Skin epidermis (tissue), 12 donors: ENCODE measurements around the gene KCNAB2.

Experiments used
- H3K27ac ChIP-seq, 21 experiments: fragments of 200-600 bp; sonication (generic) in 11 of 21; one replicate each; pipeline ENCODE4 v1.5.0; 2020; ENCODE audit warnings: mild to moderate bottlenecking in 3 of 21, inconsistent platforms in 2 of 21, moderate library complexity in 2 of 21
- H3K4me3 ChIP-seq, 7 experiments: fragments of 200-600 bp; sonication (generic) in 2 of 7; one replicate each; pipeline ENCODE4 v1.5.0; 2020; ENCODE audit warnings: inconsistent platforms in 2 of 7, mild to moderate bottlenecking in 2 of 7, moderate library complexity in 1 of 7

The KCNAB2 gene

GRCh38 chr1:6045561-6045960, at the start of gene KCNAB2:
KCNAB2 (plus strand) TSS chr1:6045888; CDS start chr1:6051537, 5,649 bp downstream.
- Histone ChIP-seq H3K27ac (no peak within 1 kb of the TSS), H3K4me3 (no peak within 1 kb of the TSS)

- Histone ChIP-seq H3K4me3 (no peak overlapping the region), H3K27ac (no peak overlapping the region)
These were observed 48.9 kb upstream of the KCNAB2 start for GRCh38 chr1:5996641-5997270.

GRCh38 chr1:5997316-5997715, 48.4 kb upstream of the KCNAB2 start:
- Histone ChIP-seq H3K4me3 (no peak overlapping the region), H3K27ac (no peak overlapping the region)

GRCh38 chr1:5998051-5998905, 47.4 kb upstream of the KCNAB2 start:
- no peak overlapping the region for H3K27ac ChIP-seq

GRCh38 chr1:5998906-5999301, 46.8 kb upstream of the KCNAB2 start:
- Histone ChIP-seq H3K27ac (no peak overlapping the region), H3K4me3 (no peak overlapping the region)

More at GRCh38 chr1:5998051-5998905, 47.4 kb upstream of the KCNAB2 start:
- H3K4me3 ChIP-seq: no peak overlapping the region

- no peak overlapping the region for H3K27ac ChIP-seq
- no peak overlapping the region for H3K4me3 ChIP-seq
These were observed 45.8 kb upstream of the KCNAB2 start for GRCh38 chr1:5999711-6000443.

GRCh38 chr1:6000444-6001288, 45.0 kb upstream of the KCNAB2 start:
- H3K27ac ChIP-seq: no peak overlapping the region
- H3K4me3 ChIP-seq: no peak overlapping the region

GRCh38 chr1:6001992-6002576, 43.6 kb upstream of the KCNAB2 start:
- H3K4me3 ChIP-seq: no peak overlapping the region
- no peak overlapping the region for H3K27ac ChIP-seq

GRCh38 chr1:6002714-6003501, 42.8 kb upstream of the KCNAB2 start:
- H3K27ac ChIP-seq: no peak overlapping the region

GRCh38 chr1:6003568-6004411, 41.9 kb upstream of the KCNAB2 start:
- Histone ChIP-seq H3K27ac (no peak overlapping the region), H3K4me3 (no peak overlapping the region)

More at GRCh38 chr1:6002714-6003501, 42.8 kb upstream of the KCNAB2 start:
- no peak overlapping the region for H3K4me3 ChIP-seq

- Histone ChIP-seq H3K4me3 (no peak overlapping the region), H3K27ac (no peak overlapping the region)
These were observed 41.1 kb upstream of the KCNAB2 start for GRCh38 chr1:6004412-6005123.

GRCh38 chr1:6005276-6005917, 40.3 kb upstream of the KCNAB2 start:
- no peak overlapping the region for H3K27ac ChIP-seq
- no peak overlapping the region for H3K4me3 ChIP-seq

GRCh38 chr1:6006882-6007281, 38.8 kb upstream of the KCNAB2 start:
- Histone ChIP-seq H3K27ac (no peak overlapping the region), H3K4me3 (no peak overlapping the region)

- Histone ChIP-seq H3K27ac (no peak overlapping the region), H3K4me3 (no peak overlapping the region)
These were observed 38.2 kb upstream of the KCNAB2 start for GRCh38 chr1:6007318-6008083.

GRCh38 chr1:6008084-6008415, 37.6 kb upstream of the KCNAB2 start:
- Histone ChIP-seq H3K4me3 (no peak overlapping the region), H3K27ac (no peak overlapping the region)

- no peak overlapping the region for H3K27ac ChIP-seq
- H3K4me3 ChIP-seq: no peak overlapping the region
These were observed 37.0 kb upstream of the KCNAB2 start for GRCh38 chr1:6008696-6009095.
